WTC11 (cell line): ENCODE results near the gene WDR91.

Source experiments
- IRF2 ChIP-seq: sonication (generic); formaldehyde crosslinking; IDR thresholded peaks from 2 replicates; pipeline ENCODE4 v1.8.0; 2022; ENCODE audit warnings: low read depth, missing genetic modification reagents, borderline replicate concordance
- JUN ChIP-seq: sonication (generic); formaldehyde crosslinking; IDR thresholded peaks from 2 replicates; pipeline ENCODE4 v1.8.0; 2023; ENCODE audit warnings: mild to moderate bottlenecking, missing genetic modification reagents
- ZNF138 ChIP-seq: sonication (generic); formaldehyde crosslinking; conservative IDR thresholded peaks from 2 replicates; pipeline ENCODE4 v1.8.1; 2022; ENCODE audit warnings: mild to moderate bottlenecking, moderate library complexity, missing genetic modification reagents
- ZNF317 ChIP-seq: sonication (generic); formaldehyde crosslinking; IDR thresholded peaks from 2 replicates; pipeline ENCODE4 v1.8.1; 2023; ENCODE audit warnings: low read depth, mild to moderate bottlenecking, moderate library complexity, missing genetic modification reagents, borderline replicate concordance
- TF ChIP-seq, protein P1 (sequence below): fragments of 200-600 bp; IDR thresholded peaks from 2 replicates; pipeline ENCODE4 v1.8.0; 2022; ENCODE audit warnings: antibody characterized with exemption

- TF ChIP-seq IRF2 (no peak), ZNF138 (CRISPR knock-in tag) (no peak), ZNF317 (CRISPR knock-in tag) (no peak), JUN (CRISPR knock-in tag) (no peak)
- TF ChIP-seq, protein P1, sequence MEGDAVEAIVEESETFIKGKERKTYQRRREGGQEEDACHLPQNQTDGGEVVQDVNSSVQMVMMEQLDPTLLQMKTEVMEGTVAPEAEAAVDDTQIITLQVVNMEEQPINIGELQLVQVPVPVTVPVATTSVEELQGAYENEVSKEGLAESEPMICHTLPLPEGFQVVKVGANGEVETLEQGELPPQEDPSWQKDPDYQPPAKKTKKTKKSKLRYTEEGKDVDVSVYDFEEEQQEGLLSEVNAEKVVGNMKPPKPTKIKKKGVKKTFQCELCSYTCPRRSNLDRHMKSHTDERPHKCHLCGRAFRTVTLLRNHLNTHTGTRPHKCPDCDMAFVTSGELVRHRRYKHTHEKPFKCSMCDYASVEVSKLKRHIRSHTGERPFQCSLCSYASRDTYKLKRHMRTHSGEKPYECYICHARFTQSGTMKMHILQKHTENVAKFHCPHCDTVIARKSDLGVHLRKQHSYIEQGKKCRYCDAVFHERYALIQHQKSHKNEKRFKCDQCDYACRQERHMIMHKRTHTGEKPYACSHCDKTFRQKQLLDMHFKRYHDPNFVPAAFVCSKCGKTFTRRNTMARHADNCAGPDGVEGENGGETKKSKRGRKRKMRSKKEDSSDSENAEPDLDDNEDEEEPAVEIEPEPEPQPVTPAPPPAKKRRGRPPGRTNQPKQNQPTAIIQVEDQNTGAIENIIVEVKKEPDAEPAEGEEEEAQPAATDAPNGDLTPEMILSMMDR = no peak
Measured at GRCh38 chr7:135160098-135160857, 51.0 kb downstream of the WDR91 start.
